Subcutaneous adipose tissue (tissue), 4 donors: ENCODE data around the gene TNC. TPM values are rescaled to one million over a fixed set of nuclear protein-coding genes. Genes with fewer than 3 reads are reported as not detected.

Experiments used
- total RNA-seq, 4 donors: library from RNA; depleted of rRNA; stranded (reverse); fragments of >200 nt; gene quantifications; one replicate each; pipeline ENCODE4 v1.1.0, GENCODE V29; 2016
- TF ChIP-seq, protein P1 (sequence below): fragments of 450-650 bp; IDR thresholded peaks from one replicate; pipeline ENCODE4 v1.5.1; 2016; ENCODE audit warnings: low read depth, mild to moderate bottlenecking, control low read depth, antibody characterized with exemption, moderate library complexity

TNC gene
- total RNA-seq, 4 donors from 2014 or later, result 2.4 to 17.3 (median 8.3) TPM

DNA sequence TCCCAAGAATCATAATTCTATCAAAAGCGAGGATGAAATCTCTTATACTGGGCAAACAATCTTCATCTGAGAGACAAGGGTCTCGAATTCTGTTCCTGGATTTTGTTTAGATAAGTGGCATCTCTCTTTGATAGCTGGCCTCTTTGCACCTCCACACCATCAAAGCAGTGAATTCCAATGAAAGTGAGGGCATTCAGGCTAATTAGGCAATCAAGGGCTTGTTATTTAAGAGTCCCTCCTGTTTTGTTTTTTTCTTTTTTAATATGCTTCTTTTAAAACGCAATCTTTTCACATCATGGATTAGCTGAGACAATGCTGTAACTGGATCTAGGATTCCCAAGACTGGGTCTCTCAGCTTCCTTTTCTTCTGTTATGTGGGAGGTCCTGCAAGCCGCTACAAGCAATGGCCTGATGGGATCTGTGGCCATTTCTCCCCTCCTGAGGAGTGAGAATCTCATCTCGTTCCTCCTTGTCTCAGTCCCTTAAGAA is 67.9 kb downstream of the TNC start:
- TF ChIP-seq, protein P1, sequence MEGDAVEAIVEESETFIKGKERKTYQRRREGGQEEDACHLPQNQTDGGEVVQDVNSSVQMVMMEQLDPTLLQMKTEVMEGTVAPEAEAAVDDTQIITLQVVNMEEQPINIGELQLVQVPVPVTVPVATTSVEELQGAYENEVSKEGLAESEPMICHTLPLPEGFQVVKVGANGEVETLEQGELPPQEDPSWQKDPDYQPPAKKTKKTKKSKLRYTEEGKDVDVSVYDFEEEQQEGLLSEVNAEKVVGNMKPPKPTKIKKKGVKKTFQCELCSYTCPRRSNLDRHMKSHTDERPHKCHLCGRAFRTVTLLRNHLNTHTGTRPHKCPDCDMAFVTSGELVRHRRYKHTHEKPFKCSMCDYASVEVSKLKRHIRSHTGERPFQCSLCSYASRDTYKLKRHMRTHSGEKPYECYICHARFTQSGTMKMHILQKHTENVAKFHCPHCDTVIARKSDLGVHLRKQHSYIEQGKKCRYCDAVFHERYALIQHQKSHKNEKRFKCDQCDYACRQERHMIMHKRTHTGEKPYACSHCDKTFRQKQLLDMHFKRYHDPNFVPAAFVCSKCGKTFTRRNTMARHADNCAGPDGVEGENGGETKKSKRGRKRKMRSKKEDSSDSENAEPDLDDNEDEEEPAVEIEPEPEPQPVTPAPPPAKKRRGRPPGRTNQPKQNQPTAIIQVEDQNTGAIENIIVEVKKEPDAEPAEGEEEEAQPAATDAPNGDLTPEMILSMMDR, result no peak

DNA sequence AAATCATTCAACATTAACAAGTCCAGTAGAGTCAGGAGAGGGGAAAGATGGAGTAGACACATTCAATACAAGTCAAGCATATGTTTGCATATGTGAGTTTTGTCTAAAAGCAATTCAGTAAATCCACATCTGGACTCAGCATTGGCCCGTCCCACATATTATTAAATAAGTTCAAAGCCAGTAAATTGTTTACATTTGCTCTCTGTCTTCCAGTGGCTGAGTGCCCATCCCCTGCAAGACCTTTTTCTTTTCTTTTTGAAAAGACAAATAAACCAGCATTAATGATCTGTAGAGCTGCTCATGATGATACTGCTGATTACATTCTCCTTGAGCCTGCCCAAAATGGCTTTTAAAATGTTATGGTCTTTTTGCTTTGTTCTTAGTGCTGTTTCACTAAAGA is 71.1 kb downstream of the TNC start:
- TF ChIP-seq, protein P1, result no peak

DNA sequence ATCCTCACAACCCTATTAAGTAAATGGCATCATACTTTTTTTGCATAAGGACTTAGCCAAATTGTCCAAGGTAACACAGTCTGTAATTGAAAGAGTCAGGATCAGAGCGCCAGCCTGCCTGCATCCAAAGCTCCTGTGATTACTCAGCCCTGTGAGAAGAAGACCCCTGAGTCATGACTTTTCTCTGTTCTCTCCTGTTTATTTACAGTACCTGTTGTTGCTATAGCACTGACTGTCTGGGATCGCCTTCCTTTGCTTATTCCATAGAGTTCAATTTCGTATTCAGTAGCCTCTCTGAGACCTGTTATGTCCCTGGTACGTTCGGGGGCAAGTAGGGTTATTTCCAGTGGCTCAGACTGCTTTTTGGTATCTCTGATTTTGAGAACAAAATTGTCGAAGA is 71.8 kb downstream of the TNC start:
- TF ChIP-seq, protein P1, result no peak

DNA sequence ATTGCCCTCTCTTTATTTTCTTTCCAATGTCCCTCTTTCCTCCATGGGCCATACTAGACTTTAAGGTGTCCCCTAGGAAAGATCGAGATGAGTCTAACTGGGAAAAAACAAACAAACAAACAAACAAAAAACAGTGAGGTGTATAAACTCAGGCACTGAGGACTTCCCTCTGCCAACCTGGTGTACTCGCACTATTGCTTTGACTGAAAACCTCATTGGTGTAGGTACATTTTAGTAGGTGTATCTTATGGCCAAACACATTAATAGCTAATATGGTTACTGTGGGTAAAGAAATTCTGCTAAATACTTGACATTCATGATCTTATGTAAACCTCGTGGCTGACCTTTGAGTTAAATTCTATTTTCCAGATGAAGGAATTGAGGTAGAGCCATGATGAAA is 74.3 kb downstream of the TNC start:
- TF ChIP-seq, protein P1, result no peak

DNA sequence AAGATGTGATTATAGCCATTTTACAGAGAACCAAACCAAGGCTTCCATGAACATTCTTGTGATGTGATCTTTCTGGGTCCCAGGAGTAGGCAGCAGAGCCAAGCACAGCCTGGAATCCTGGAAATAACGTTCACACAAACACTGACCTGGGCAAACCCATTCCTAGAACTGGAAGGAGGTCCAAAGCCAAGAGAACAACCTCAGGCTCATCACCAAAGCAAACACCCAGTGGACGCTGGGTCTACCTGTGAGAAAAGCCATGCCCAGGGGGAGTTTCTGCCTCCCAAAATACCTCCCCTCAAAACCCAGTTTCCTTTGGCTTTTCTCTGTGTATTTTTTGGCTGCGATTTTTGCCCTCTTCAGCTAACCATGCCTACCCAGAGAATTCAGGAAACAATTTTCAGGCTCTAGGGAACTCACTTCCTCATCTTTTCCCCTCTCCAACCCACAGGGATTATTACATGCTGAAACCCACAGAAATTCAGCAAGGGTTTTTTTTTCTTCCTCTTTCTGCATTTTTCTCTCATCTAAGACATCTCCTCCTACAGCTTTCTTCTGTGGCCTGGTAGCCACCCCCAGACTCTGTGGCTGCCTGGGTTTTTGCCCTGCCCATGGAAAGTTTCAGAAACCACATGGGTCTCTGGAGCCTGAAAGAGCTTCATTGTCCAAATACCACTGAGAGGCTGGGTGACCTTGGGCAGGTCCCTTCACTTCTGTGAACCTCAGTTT is 75.0 kb downstream of the TNC start:
- TF ChIP-seq, protein P1, result no peak

DNA sequence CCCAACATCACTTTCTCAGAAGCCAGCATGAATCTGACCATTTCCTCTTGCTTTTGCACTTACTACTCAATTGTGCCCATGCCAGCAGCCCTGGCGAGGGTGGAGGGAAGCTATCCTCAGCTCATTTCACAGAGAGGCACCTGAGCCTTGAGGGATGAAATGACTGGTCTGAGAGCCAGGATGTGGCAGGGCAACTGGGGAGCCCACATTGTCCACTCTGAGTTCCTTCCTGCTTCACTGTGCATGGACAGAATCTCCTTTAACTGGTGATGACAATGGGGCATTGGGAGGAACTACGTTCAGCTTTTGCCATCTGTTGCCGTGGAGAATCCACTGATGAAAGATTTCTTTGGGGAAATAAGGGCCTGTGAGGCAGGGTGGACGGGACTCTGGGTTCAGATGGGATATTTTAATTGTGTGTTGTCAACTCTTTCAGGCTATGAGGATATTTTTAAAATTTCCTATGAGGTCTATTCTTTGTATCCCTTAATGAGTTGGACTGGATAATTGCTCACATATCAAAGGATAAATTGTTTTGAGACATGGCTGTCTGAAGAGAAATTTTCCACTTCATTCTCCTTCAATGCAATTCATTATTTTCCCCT is 78.3 kb downstream of the TNC start:
- TF ChIP-seq, protein P1, result no peak

DNA sequence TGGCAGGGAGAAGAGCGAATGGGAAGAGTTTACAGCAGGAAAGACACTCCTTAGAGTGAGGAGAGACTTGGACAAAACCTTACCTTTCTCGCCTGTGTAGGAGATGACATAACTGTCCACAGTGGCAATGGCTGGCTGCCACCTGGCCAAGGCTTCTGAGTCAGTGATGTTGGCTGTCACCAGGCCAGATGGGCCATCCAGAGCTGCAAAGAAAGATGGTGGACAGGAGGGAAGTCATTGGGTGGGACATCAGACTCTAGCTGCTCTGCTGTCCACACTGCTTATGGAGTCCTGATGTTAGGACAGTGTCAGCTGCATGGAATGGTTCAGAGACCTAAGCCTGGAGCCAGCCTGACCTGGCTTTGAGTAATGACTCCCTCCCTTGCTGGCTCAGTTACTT is 79.8 kb downstream of the TNC start:
- TF ChIP-seq, protein P1, result no peak
